Mesothelial cell of epicardium (in vitro differentiated cells): ENCODE measurements around the gene THSD4. TPM values are rescaled to one million over a fixed set of nuclear protein-coding genes. Genes with fewer than 3 reads are reported as not detected.

Experiments used
- DNase-seq, 2 experiments: peaks; one replicate each; pipeline ENCODE4 v3.0.0; 2021; ENCODE audit warnings: low spot score in 2 of 2; ENCODE audit not compliant: unreplicated experiment in 2 of 2
- H3K27ac Mint-ChIP-seq: 2 replicates; pipeline ENCODE4 v1.8.0; 2021; ENCODE audit warnings: mixed read lengths
- H3K27me3 Mint-ChIP-seq: 2 replicates; pipeline ENCODE4 v1.8.0; 2021; ENCODE audit warnings: low read depth, mixed read lengths
- H3K36me3 Mint-ChIP-seq: 2 replicates; pipeline ENCODE4 v1.8.0; 2021; ENCODE audit warnings: mixed read lengths
- H3K4me1 Mint-ChIP-seq: 2 replicates; pipeline ENCODE4 v1.8.0; 2021; ENCODE audit warnings: mixed read lengths
- H3K4me3 Mint-ChIP-seq: 2 replicates; pipeline ENCODE4 v1.8.0; 2021; ENCODE audit warnings: mild to moderate bottlenecking, moderate library complexity, mixed read lengths
- H3K9me3 Mint-ChIP-seq: 2 replicates; pipeline ENCODE4 v1.8.0; 2021; ENCODE audit warnings: mixed read lengths
- CTCF ChIP-seq: fragments of 200-600 bp; sonication (generic); IDR thresholded peaks from one replicate; pipeline ENCODE4 v1.5.0; 2021; ENCODE audit warnings: antibody characterized with exemption; ENCODE audit not compliant: unreplicated experiment
- total RNA-seq: library from RNA; stranded (reverse); gene quantifications from 3 replicates; pipeline ENCODE4 v1.2.1, GENCODE V29; 2021

The THSD4 gene
- total RNA-seq, 1 donor from 2014 or later = 93.9 TPM

GRCh38 chr15:71635735-71636134 is 520.5 kb downstream of the THSD4 start:
- TF ChIP-seq CTCF = no peak
- Mint-ChIP-seq H3K27me3 (no peaks in the 10 kb centered on the region), H3K9me3 (no peaks in the 10 kb centered on the region), H3K27ac (peak overlapping the region; percentile 64), H3K36me3 (peaks cover 2% of the 10 kb centered on the region), H3K4me3 (no peak overlapping the region), H3K4me1 (peaks cover 30% of the 10 kb centered on the region)
- no peak for DNase-seq

DNA sequence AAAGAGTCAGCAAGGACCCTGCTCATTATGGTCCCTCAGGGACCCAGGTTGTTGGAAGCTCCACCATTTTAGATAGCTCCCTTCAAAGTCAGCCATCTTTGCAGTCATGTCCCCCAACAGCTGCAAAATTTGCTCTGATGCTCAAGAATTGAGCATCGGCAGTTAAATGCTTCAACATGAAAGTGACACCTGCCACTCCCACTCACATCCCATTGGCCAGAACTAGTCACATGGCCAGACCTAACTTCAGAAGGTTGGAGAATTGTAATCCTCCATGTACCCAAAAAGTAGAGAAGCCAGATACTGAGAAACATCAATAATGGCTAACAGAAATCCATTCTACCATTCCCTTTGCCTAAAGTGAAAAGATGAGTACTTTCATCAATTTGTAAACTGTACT is 523.6 kb downstream of the THSD4 start:
- no peak for DNase-seq
- H3K4me3 Mint-ChIP-seq = no peak overlapping the region
- H3K36me3 Mint-ChIP-seq = peaks cover 7% of the 10 kb centered on the region
- no peak overlapping the region for H3K27ac Mint-ChIP-seq
- H3K27me3 Mint-ChIP-seq = no peaks in the 10 kb centered on the region
- no peak for TF ChIP-seq CTCF
- H3K9me3 Mint-ChIP-seq = peaks cover 5% of the 10 kb centered on the region
- H3K4me1 Mint-ChIP-seq = peaks cover 18% of the 10 kb centered on the region

DNA sequence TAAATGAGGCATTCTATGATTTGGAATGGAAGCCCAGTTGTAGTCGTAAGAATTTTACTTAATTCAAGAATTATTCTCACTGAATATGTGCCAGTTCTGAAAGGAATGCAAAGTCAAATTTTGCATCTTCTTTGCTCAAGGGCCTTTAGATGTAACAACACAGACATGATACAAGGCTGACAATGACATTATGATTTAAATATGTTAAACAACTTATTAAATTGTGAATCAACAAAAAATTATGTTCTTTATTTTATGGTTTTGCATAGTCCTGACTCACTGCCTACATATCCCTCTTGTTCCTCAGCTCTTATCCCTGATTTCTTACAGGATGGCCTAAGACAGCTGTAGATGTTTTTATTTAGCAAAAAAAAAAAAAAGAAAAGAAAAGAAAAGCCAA is 524.2 kb downstream of the THSD4 start:
- no peak for TF ChIP-seq CTCF
- H3K9me3 Mint-ChIP-seq = peaks cover 5% of the 10 kb centered on the region

GRCh38 chr15:71643918-71644317 is 528.6 kb downstream of the THSD4 start:
- H3K36me3 Mint-ChIP-seq = peaks cover 5% of the 10 kb centered on the region
- TF ChIP-seq CTCF = no peak
- H3K27ac Mint-ChIP-seq = no peak overlapping the region

More for the DNA sequence above, 524.2 kb downstream of the THSD4 start:
- Mint-ChIP-seq H3K36me3 (peaks cover 7% of the 10 kb centered on the region), H3K4me1 (peaks cover 15% of the 10 kb centered on the region), H3K27ac (no peak overlapping the region), H3K4me3 (no peak overlapping the region), H3K27me3 (no peaks in the 10 kb centered on the region)
- no peak for DNase-seq

DNA sequence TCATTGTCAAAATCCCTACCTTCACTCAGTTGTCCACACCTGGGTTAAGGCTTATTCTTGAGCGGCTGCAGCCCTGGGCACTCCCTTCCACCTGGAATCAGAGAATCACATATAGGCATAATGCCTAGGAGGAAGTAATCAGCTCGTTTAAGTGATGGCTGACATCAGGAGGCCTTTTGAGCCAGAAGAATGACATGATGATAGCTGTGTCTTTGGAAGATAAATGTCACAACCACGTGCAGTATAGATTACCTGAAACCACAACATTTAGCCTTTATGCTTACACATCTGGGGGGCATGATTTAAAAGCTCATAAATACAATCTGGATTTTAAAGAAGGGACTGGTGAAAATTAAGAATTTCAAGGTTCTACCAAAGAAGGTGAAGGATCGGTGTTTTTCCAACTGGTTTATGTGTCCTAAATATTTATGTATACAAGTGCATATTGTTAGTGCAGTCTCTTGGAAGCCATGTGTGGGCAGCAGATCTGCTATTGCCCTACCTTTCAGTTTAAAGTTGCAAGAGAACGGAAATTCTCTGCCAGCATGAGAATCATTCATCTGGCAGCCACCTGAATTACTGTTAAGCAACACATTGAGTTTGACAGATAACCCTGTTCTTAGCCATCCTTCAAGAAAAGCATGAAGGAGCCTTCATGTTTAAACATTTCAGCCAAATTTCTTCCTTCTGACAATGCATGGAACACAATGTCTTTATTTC is 531.7 kb downstream of the THSD4 start:
- Mint-ChIP-seq H3K27me3 (no peaks in the 10 kb centered on the region), H3K4me3 (no peak overlapping the region), H3K27ac (no peak overlapping the region), H3K36me3 (peaks cover 2% of the 10 kb centered on the region), H3K9me3 (peaks cover 2% of the 10 kb centered on the region), H3K4me1 (peaks cover 11% of the 10 kb centered on the region)
- no peak for TF ChIP-seq CTCF
- DNase-seq = no peak

More at GRCh38 chr15:71643918-71644317, 528.6 kb downstream of the THSD4 start:
- no peak overlapping the region for H3K4me3 Mint-ChIP-seq
- DNase-seq = no peak
- H3K4me1 Mint-ChIP-seq = peaks cover 9% of the 10 kb centered on the region
- no peaks in the 10 kb centered on the region for H3K27me3 Mint-ChIP-seq
- H3K9me3 Mint-ChIP-seq = peaks cover 5% of the 10 kb centered on the region
